Measurements from ENCODE around the gene DACH1.
"Not testable (repeated sequence)": the region's sequence is repeated elsewhere in the genome, so short reads cannot be mapped to it uniquely, and the experiment has no call there.

DACH1 gene

DNA sequence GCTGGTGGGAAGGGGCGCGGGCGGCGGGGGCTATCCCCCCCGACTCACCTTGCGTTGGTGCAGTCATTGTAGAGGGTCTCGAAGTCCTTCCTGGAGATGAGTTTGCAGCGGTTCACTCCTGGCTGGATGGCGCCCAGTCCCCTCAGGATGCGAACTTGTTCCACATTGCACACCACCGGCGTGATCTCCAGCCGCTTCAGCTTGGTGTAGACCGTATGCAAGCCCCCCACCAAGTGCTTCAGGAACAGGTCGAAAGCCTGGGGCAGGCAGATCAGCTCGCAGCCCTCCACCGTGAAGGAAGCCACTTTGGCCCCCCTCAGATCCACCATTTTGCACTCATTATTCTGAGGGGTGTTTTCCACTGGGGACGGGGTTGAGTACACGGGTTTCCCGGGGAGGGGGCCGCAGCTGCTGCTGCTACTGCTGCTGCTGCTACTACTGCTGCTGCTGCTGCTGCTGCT is 1.1 kb downstream of the DACH1 start:
- peak in 1 of 6 experiments; percentile 29 for DNase-seq

DNA sequence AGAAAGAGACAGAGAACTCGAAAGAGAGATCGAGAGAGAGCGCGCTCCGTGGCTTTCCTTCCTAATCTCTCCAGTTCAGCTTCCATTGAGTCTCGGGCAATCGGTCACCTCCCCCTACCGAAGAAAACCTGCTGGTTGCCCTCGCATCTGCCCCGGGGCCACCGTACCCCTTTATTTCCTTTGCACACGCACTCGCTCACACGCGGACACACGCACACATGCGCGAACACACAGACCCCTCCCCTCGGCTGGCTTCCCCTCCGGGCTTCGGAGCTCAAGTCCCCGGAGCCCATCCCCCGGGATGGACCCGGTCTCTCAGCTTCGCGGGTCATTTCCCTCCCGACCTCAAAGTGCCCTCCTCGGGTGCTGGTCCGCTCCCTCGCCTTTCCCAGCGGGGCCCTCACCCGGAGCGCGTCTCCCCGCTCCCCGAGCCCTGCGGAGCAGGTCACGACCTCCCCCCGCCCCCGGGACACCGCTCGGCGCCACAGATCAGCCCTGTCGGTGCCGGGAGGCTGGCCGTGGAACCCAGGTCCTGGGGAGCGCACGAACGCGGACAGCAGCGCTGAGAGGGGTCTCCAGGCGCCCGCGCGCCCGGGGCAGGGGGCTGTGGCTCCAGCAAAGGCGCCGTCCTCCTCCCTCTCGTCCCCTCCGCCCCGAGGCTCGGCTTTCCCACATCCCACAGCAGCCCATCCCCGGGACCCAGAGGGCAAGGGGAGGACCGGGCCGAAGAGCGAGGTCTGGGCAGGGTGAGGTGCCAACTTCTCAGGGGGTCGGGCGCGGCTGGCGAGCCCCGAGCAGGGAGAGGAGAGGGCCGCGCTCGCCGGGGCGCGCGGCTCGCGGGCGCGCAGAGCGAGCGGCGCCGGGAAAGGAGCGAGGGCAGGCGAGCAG is 1.8 kb downstream of the DACH1 start:
- peak in 3 of 6 experiments; percentile 10 to 45 (median 13) for DNase-seq

- peak in 3 of 6 experiments; percentile 6 to 40 (median 26) for DNase-seq
Observed at GRCh38 chr13:71864094-71864985, 2.7 kb downstream of the DACH1 start.

DNA sequence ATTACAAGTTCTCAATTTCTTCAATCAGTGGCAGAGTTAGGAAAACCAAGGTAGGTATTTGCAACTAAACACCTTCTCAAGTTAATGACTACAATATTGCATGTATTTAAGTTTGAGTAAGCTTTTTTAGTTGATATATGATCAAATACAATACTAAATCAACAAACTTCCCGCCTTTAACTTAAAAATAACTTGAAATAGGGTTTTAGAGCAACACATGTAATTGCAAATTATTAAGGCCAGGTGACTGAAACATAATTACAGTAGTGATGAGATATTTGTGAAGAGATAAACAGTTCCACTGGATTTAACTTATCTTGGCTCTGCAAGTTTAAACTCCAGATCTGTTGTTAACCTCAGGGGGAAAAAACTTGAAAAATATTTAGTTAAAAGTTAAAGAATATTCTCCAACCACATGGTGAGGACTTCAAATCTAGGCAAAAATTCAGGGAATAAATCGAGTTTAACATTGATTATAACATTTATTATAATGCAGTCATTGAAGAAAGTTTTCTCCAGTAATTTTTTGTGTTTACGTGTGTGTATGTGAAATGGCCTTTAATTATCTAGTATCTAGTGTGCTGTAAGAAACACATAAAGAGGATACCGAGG is 3.6 kb downstream of the DACH1 start:
- DNase-seq = no peak

DNA sequence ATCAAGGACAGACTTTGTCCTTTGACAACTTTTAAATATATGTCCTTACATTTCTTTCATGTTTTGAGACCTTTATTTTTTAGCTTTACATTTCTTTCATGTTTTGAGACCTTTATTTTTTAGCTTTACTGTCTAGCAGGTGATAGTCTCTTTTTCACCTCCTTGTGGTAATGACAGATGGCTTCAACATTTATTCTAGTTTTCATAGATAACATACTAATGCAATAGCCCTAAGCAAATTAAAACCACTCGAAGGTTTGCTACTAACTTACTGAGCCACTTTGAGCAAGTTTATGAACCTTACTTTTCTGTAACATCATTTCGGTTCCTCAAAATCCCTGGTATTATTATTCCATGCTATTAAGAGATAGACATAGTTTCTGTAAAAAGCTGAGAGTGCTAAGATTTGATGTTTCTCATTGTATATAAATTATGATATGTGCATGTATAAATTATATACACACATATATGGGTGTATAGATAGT is 4.5 kb downstream of the DACH1 start:
- no peak for DNase-seq

DNA sequence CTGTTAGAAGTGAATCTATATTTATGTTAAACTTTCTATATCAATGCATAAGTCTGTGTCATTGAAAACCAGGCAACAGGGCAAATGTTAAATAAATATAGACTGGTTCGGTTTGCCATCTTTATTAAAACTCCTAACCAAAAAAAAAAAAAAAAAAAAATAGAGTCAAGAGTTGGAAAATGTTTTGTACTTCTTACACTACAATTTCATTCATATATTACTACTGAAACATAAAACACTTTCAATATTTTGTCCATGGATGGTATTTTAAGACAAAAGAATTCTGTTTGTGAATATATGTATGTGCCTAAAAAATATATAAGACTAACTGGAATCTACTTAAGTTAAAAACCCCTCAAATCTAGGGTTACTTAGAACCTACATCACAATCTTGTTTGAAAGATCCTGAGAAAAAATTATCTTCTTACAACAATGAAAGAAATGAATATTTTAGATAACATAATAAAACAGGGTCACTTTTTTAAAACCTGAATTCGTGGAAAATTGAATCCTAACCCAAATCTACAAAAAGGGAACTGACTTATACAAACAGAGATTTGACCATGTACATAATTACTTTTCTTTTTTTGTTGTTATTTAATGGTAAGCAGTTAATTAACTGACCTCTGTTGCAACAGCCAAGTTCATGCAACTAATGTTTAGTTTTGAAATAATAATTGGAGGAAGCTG is 5.1 kb downstream of the DACH1 start:
- DNase-seq = no peak

- DNase-seq = no peak
Observed at GRCh38 chr13:71860547-71861138, 6.4 kb downstream of the DACH1 start.

- DNase-seq = no peak
Observed at GRCh38 chr13:71858647-71859046, 8.4 kb downstream of the DACH1 start.

GRCh38 chr13:71856548-71857043 is 10.4 kb downstream of the DACH1 start:
- no peak for DNase-seq

- no peak for DNase-seq
Observed at GRCh38 chr13:71854401-71854800, 12.6 kb downstream of the DACH1 start.

DNA sequence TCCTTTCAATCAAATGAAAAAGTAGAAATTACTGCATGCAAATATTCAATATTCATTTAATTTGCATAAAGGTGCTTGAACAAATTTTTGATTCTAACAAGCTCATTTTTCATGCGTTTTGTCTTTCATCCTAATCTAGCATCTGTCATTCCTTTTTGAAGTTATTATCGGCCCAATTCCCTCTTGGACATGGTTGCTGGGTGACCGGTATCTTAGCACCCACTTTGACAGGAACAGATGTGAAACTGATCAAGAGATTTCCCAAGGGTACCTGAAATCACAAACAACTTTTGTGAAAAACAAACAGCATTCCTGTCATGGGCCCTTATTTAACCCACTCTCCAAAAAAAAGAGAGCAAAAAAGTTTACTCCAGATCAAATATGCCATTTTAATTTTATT is 13.3 kb downstream of the DACH1 start:
- DNase-seq = no peak

GRCh38 chr13:71852736-71853135 is 14.3 kb downstream of the DACH1 start:
- DNase-seq = no peak

DNA sequence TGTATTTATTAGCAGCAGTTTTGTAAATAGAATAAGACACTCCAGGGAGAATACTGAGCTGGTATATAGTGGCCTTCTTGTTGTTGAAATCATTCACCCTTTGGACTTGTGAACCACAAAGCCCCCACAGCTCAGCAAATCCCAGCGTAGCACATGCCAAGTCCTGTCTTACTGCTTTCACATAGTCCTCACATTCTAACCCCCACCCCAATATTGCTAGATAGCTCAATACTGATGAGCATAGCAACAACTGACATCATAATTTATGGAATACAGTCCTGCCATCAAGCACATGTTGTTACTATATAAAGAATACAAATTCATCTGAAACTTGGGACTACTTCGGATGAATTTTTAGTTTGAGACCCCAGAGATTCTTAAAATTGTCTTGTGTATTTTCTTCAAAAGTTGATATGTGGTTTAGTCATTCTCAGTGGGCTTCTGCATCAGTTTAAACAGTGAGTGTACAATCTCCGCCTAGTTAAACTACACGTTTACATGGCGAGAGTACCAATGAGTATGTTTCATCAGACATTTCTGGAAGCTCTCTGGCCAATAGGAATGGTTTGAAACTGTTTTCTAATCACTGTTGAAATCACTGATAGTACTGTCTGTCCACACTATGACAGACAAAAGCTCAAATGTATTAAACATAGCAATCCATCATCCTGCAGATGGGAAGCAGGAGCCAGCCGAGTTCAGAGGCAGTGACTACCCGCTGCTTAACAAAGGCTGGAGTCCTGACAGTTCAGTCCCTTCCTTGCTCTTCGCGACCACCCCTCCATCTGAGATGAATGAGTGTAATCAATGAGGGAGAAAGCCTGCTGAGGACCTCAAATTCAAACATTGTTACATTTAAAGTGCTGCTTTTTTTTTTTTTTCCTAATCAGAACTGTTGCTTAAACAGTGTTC is 15.2 kb downstream of the DACH1 start:
- no peak for DNase-seq

DNA sequence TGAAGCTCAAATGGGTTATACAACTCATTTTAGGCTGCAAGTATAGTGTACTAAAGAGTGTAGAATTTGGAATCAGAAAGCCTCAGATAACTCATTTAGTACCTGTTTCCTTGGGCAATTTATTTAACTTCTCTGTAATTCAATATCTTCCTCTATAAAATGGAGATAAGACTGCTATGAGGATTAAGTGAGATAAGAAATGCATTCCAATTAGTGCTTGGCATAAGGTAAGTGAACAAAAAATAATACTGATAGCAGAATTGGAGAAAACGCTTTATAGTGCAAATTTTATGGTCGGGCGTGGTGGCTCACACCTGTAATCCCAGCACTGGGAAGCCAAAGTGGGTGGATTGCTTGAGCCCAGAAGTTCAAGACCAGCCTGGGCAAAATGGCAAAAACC is 25.0 kb downstream of the DACH1 start:
- no peak for DNase-seq

- no peak for DNase-seq
Observed at GRCh38 chr13:71838842-71839241, 28.2 kb downstream of the DACH1 start.

GRCh38 chr13:71837582-71837981 is 29.4 kb downstream of the DACH1 start:
- not testable (repeated sequence) for DNase-seq

DNA sequence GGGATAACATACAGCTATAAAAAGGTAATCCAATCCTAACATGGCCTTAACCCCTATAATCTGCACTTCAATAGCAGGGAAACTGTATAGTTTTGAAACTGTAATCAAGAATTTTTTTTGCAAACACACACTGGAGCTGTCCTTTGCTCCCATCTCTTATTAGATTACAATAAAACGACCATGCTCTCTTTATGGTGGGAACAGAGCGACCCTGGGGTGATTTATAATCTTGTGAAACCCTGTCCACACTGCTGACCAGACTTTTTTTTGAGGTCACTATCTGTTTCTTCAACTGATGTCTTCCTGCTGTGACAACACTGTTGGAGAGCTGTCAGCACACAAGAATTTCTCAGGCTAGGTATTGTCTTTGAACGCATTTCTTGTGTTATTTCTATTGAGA is 35.3 kb downstream of the DACH1 start:
- no peak for DNase-seq

DNA sequence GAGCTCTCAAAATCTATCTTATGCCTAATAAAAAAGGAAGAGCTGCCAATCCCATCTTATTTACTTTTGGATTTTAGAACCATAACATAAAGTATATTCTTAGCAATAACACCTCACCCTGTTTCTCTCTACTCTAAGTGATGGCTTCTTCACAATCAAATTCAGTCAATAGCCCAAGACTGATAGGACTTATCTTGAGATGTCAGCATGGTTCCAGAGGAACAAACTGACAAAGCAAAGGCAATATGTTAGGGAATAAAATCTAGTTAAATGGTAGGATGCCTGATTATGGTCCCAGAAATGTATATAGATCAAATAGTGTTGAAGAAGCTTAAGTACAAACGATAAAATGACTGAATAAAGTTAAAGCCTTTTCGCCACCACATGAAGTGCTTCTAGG is 36.3 kb downstream of the DACH1 start:
- DNase-seq = no peak

GRCh38 chr13:71830323-71830722 is 36.7 kb downstream of the DACH1 start:
- DNase-seq = no peak

- DNase-seq = no peak
Observed at GRCh38 chr13:71829547-71829946, 37.5 kb downstream of the DACH1 start.

DNA sequence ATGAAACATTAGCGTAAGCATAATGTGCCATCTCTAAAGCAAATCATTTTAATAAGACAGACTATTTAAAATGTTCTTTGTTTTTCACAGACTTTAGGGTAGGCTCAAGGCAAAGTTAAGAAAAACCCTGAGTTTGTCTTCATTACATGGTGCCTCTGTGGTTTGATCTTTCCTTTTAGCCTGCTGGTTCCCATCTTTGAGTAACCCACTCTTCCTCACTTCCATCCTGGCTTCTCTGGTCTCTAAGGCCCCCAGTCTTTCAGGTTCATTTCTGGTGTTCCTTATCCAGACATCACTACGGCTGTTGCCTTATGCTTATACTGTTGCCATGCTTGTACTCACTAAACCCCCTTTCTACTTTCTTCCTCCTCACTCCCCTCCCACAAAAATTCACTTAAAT is 38.4 kb downstream of the DACH1 start:
- no peak for DNase-seq
